HL-60/S4 treated with retinoic acid at 250 ng/mL for 4 days and 3 days (cell line): ENCODE measurements around the gene MEIKIN.

Experiments used
- in situ Hi-C: fragments of 300-500 bp; cut with MboI; formaldehyde crosslinking; loops from 2 replicates; pipeline ENCODE4 v1.7.0; 2022; ENCODE audit warnings: low sequenced_read_pairs

Gene MEIKIN

GRCh38 chr5:131974016-131974415, 28.6 kb upstream of the MEIKIN start:
- in situ Hi-C loops, result no loop called here

- in situ Hi-C loops, result no loop called here
These were observed 27.7 kb upstream of the MEIKIN start for GRCh38 chr5:131973089-131973712.

DNA sequence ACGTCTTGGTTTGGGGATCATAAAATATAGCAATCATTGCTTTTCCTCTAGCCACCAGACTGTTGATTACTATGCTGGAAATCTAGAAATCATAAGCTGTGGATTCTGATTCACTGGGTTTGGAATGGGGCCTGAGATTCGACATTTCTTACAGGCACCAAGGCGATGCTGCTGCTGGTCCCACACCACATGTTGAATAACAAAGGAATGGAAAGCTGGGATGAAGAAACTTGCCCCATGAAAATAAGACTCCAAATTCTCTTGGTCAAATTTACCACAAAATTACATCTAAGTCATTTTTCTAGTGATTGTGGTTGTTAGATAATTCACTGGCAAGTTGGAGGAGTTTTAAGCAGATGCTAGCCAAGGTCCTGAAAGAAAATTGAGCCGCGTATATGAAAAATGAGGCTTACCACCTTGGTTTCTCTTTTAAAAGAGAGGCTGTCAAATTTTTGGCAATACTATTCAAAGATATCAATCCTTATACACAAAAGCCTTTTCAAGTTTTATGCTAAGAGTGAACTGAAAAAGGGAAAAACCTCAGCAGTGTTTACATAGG, 23.0 kb upstream of the MEIKIN start:
- in situ Hi-C loops, result no loop called here

GRCh38 chr5:131966551-131966950, 21.1 kb upstream of the MEIKIN start:
- in situ Hi-C loops, result no loop called here

- in situ Hi-C loops, result no loop called here
These were observed 20.5 kb upstream of the MEIKIN start for GRCh38 chr5:131965826-131966415.

DNA sequence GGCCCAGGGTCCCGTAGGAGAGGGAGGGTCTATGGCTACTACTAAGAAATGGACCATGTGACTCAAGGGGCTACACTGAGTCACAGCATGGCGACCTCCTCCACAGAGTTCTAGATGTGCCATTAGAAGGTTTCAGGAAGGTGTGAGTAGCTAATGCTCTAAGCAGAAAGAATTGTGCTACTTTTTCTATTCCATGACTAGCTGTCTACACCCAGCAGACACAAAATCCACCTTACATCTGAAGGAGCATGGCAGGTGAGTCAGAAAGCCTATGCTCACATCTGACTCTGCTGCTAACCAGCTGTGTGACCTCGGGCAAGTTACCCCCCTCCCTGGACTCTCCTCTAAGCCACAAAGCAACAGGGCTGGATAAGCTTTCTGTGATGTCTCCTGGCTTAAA, 14.4 kb upstream of the MEIKIN start:
- in situ Hi-C loops, result no loop called here

- in situ Hi-C loops, result no loop called here
These were observed 13.7 kb upstream of the MEIKIN start for GRCh38 chr5:131959136-131959535.

DNA sequence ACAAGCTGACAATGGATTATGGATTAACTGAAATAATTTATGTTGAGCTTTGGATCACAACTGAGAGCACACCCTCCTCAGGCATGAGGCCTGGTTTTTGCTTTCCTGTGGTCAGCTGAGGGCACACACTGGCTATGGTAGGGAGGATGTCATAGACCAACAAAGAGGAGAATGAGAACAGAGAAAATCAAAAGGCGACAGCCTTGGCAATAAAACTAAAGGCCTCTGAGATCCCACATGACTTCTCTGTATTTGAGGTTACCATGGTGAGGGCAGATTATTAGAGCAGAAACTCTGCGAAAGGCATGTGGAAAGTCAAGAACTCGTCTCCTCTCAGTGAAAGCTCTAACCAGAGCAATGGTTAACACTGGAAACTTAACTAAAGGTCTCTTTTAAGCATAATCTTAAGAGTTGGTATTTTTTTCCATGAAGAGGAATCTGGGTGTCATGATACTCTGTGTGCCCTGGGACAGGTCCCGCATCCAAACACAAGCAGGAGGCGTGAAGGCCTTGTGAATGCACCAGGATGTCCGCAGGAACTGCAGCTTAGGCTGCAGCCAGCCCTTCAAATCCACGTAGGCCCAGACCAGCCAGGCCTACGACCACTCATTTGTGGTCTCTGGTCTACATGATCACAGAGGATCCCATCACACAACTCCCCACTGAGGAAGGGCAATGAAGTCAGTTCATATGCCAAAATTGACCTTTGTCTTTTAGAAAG, 12.4 kb upstream of the MEIKIN start:
- in situ Hi-C loops, result no loop called here

DNA sequence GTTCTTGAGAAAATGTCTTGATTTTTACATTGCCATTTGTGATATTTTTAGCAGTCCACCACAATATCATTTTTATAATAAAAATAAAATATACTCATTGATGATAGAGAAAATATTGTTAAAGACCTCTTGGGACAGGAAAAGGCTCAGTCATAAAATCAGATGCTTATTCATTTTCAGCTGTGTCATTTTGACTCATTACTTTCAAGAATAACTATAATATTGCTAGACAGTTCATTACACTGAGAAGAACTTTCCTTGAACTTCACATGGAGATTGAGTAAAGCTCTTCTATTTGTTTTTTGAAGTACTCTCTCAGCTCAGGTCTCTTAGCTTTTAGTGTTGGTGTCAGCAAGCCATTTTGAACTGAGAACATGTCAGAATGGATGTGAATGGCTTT, 8.5 kb upstream of the MEIKIN start:
- in situ Hi-C loops, result no loop called here

DNA sequence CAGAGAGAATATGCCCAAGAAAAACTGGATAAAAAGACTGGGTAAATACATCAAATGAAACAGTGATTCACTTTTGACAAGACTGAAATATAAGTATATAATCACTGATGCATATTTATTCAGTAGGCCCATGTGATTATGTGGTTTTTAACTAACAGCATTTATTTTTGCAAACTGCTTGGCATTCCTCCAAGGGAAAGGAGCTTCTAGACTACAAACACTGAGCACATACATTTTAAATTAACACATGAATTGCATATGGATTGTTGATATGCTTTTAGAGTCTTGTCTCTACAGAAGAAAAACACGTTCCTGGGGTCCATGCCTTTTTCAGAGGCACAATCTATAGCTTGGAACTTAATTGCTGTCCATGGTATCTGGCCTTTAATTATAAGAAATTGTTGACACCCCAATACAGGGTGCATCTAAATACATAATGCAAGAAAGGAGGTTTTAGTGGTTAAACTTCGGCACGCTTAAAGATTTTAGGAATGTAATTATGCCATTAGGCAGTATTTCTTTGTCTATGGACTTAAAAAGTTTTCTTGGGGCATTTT, 6.9 kb upstream of the MEIKIN start:
- in situ Hi-C loops, result no loop called here

DNA sequence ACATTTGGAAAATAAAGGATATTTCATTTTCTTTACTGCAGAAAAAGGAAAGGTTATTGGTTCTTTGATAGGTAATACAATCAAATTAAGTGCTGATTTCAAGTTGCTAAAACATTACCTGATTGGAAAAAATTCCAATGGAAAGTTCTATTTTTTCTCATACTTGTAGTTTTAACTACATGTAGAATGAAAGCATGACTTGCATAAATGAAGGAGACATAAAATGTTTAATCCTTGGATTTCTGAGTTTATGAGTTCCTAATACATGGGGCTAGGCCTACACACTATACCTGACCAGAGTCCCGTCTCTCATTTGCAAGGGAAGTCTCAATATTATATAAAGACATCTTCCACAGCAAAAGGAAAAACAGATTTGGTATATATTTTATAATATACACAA, 5.2 kb upstream of the MEIKIN start:
- in situ Hi-C loops, result no loop called here

GRCh38 chr5:131947445-131947844, 2.0 kb upstream of the MEIKIN start:
- in situ Hi-C loops, result no loop called here

DNA sequence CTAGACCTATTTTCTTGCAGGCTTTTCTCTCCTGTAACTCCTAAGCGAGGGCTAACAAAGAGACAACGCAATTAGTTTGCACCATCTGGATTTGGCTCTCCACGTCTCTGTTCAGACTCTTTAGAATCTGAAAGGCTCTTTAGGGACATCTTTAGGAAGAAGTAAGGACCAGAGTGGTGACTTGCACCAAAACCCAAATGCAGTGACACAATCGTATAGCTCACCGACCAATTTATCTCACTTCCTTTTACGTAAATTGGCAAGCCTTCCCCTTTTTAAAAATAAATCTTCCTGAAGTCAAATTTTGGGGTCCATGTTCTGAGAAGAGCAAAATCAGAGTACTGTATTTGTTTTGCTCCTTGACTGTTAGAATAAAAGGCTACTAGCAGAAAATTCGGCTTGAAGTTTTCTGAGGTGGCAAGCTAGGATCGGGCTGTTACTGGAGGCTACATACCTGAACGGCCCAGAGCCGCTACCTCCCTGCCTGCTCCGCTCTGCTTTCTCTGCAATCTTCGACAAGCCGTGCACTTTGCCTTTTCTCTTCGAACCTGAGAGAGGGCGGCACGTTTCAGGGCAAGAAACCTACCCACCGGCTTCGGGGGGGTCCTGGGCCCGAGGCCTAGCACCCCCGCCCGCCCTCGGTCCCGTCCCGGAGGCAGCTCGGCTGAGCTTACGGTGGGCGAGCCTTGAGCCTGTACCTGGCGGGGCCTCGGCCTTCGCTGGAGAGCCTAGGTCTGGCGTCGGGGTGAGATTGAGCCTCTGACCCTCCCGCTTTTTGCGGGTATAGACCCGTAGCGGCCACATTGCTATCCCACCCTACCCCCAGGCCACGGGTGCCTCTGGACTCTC, 537 bp downstream of the MEIKIN start:
- in situ Hi-C loops, result no loop called here

GRCh38 chr5:131943916-131944315, 1.5 kb downstream of the MEIKIN start:
- in situ Hi-C loops, result no loop called here

DNA sequence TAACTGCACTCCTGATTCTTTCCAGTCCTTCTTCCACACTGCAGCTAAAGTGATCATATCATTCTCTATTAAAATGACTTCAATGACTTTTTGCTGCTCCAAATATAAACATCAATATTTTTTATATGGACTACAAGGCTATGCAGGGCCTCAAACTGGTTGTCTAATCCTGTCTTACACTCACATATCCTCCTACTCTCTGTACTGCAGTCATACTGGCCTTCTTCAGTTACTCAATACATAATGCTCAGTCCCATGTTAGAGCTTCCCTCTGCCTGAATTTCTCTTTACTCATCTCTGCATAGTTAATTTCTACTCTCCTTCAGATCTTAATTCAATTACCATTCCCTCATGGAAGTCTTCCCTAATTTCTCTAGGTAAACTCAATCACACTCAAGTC, 3.4 kb downstream of the MEIKIN start:
- in situ Hi-C loops, result no loop called here

- in situ Hi-C loops, result no loop called here
These were observed 5.6 kb downstream of the MEIKIN start for GRCh38 chr5:131939690-131940345.

DNA sequence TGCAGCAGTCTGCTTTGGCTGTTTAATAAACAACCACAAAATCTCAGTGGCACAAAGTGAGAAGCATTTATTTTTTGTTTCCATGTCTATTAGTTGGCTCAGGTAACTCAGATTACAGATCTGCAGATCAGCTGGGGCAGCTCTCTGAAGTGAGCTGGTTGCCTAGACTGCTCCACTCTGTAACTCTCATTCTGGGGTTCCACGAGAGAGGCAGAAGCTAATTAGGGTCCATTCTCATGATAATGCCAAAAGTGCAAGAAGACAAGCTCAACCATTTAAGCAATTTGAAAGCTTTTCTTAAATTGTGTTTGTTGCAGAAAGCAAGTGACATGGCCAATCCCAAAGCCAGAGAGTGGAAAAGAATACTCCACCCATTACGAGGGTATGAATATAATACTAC, 13.2 kb downstream of the MEIKIN start:
- in situ Hi-C loops, result no loop called here

DNA sequence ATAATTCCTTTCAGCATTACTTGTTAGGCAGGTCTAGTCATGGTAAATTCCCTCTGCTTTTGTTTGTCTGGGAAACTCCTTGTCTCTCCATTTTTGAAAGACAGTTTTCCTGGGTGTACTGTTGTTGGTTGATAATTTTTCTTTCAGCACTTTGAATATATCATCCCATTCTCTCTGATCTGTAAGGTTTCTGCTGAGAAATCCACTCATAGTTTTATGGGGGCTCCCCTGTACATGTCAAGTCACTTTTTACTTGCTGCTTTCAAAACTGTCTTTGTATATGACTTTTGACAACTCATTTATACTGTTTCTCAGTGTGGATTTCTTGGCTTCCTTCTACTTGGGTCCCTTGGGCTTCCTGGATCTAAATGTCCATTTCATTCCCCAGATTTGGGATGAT, 16.5 kb downstream of the MEIKIN start:
- in situ Hi-C loops, result no loop called here

DNA sequence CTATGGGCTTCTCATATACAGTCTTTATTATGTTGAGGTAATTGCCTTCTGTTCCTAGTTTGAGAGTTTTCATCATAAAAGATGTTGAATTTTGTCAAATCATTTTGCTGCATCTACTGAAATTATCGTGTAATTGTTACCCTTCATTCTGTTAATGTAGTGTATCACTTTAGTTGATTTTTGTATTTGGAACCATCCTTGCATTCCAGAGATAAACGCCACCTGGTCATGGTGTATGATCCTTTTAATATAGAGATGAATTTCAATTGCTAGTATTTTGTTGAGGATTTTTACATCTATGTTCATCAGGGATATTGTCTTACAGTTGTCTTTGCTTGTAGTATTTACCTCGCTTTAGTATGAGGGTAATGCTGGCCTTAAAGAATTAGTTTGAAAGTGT, 19.3 kb downstream of the MEIKIN start:
- in situ Hi-C loops, result no loop called here

DNA sequence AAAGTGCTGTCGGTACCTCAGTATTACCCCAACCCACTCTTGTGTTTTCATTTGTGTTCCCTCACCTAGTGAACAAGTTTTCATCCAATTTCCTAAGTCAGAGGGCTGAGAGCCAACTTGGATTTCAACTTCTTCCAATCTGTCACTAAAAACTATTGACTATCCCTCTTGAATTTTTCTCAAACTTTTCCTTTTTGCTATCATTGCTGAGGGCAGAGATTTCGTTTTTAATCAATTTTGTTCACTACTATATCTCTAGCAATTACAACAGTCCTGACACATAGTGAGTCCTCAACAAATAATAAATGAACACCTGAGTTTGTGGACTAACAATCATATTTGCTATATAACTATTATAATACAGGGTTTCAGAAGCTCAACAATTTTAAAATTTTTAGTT, 29.0 kb downstream of the MEIKIN start:
- in situ Hi-C loops, result no loop called here
